ENCODE data around the gene MEGF10.

Gene MEGF10

GRCh38 chr5:127326976-127327755, 36.6 kb downstream of the MEGF10 start:
- DNase-seq (ENCODE audit: low spot score), result no peak

GRCh38 chr5:127330116-127330515, 39.5 kb downstream of the MEGF10 start:
- no peak for DNase-seq (ENCODE audit: low spot score)

- DNase-seq (ENCODE audit: low spot score), result no peak
These were observed 41.5 kb downstream of the MEGF10 start for GRCh38 chr5:127331890-127332649.

- no peak for DNase-seq (ENCODE audit: low spot score)
These were observed 42.9 kb downstream of the MEGF10 start for GRCh38 chr5:127333483-127333882.

GRCh38 chr5:127335381-127335780, 44.8 kb downstream of the MEGF10 start:
- DNase-seq (ENCODE audit: low spot score), result no peak

GRCh38 chr5:127337876-127338275, 47.3 kb downstream of the MEGF10 start:
- DNase-seq (ENCODE audit: low spot score), result no peak

GRCh38 chr5:127338501-127338900, 47.9 kb downstream of the MEGF10 start:
- DNase-seq (ENCODE audit: low spot score), result no peak

- DNase-seq (ENCODE audit: low spot score), result no peak
These were observed 50.0 kb downstream of the MEGF10 start for GRCh38 chr5:127340606-127341005.

- no peak for DNase-seq (ENCODE audit: low spot score)
These were observed 51.8 kb downstream of the MEGF10 start for GRCh38 chr5:127342364-127342763.

GRCh38 chr5:127343313-127343712, 52.7 kb downstream of the MEGF10 start:
- no peak for DNase-seq (ENCODE audit: low spot score)

- DNase-seq (ENCODE audit: low spot score), result no peak
These were observed 53.3 kb downstream of the MEGF10 start for GRCh38 chr5:127343866-127344265.

- no peak for DNase-seq (ENCODE audit: low spot score)
These were observed 54.3 kb downstream of the MEGF10 start for GRCh38 chr5:127344931-127345330.

- no peak for DNase-seq (ENCODE audit: low spot score)
These were observed 60.8 kb downstream of the MEGF10 start for GRCh38 chr5:127351418-127351817.

GRCh38 chr5:127352068-127352467, 61.5 kb downstream of the MEGF10 start:
- DNase-seq (ENCODE audit: low spot score), result no peak

- DNase-seq (ENCODE audit: low spot score), result no peak
These were observed 62.7 kb downstream of the MEGF10 start for GRCh38 chr5:127353327-127353726.

- no peak for DNase-seq (ENCODE audit: low spot score)
These were observed 63.2 kb downstream of the MEGF10 start for GRCh38 chr5:127353796-127354195.

- no peak for DNase-seq (ENCODE audit: low spot score)
These were observed 64.7 kb downstream of the MEGF10 start for GRCh38 chr5:127355337-127355736.

GRCh38 chr5:127358284-127358683, 67.7 kb downstream of the MEGF10 start:
- no peak for DNase-seq (ENCODE audit: low spot score)

GRCh38 chr5:127358740-127359139, 68.1 kb downstream of the MEGF10 start:
- no peak for DNase-seq (ENCODE audit: low spot score)

- DNase-seq (ENCODE audit: low spot score), result no peak
These were observed 68.9 kb downstream of the MEGF10 start for GRCh38 chr5:127359502-127359901.

GRCh38 chr5:127363403-127363802, 72.8 kb downstream of the MEGF10 start:
- DNase-seq (ENCODE audit: low spot score), result no peak

- no peak for DNase-seq (ENCODE audit: low spot score)
These were observed 76.4 kb downstream of the MEGF10 start for GRCh38 chr5:127367029-127367428.

GRCh38 chr5:127367946-127368465, 77.4 kb downstream of the MEGF10 start:
- no peak for DNase-seq (ENCODE audit: low spot score)
